Keratinocyte (primary cell): ENCODE data around the gene MLXIP. TPM values are rescaled to one million over a fixed set of nuclear protein-coding genes. Genes with fewer than 3 reads are reported as not detected.

ENCODE experiments used
- DNase-seq: peaks from one replicate; pipeline ENCODE4 v3.0.0-alpha.2; 2011; ENCODE audit warnings: low read depth, missing footprints, low spot score
- FAIRE-seq: peaks from 2 replicates; lab custom pipeline; 2011; peaks lifted over from hg19 to GRCh38; lab: Jason Lieb, UNC
- H2AFZ ChIP-seq: 2 replicates; pipeline ENCODE4 v1.6.0; 2012; ENCODE audit warnings: low read length, control low read depth, inconsistent platforms; ENCODE audit not compliant: control insufficient read depth
- H3K27ac ChIP-seq: 2 replicates; pipeline ENCODE4 v1.5.1; 2011; ENCODE audit warnings: low read length; ENCODE audit not compliant: control insufficient read depth, insufficient read depth
- H3K27me3 ChIP-seq: 3 replicates; pipeline ENCODE4 v1.6.0; 2011; ENCODE audit warnings: low read length; ENCODE audit not compliant: control insufficient read depth, insufficient read depth; ENCODE audit errors: extremely low read depth
- H3K36me3 ChIP-seq, 2 experiments: 2 replicates in 1 of 2; 3 replicates in 1 of 2; pipeline ENCODE4 v1.5.1; 2011; ENCODE audit warnings: low read length in 2 of 2, mild to moderate bottlenecking in 1 of 2; ENCODE audit not compliant: control insufficient read depth in 2 of 2, insufficient read depth in 2 of 2; ENCODE audit errors: extremely low read depth in 1 of 2
- H3K4me1 ChIP-seq: 3 replicates; pipeline ENCODE4 v1.5.1; 2011; ENCODE audit warnings: low read length; ENCODE audit not compliant: control insufficient read depth, insufficient read depth; ENCODE audit errors: extremely low read depth
- H3K4me2 ChIP-seq: 3 replicates; pipeline ENCODE4 v1.6.0; 2011; ENCODE audit warnings: low read depth, low read length; ENCODE audit not compliant: control insufficient read depth, insufficient read depth; ENCODE audit errors: extremely low read depth
- H3K4me3 ChIP-seq, 3 experiments: fragments of 200-600 bp in 1 of 3; sonication (generic) in 1 of 3; 2 replicates in 2 of 3; 3 replicates in 1 of 3; pipeline ENCODE4 v1.5.1; 2011 to 2016; ENCODE audit warnings: low read length in 3 of 3, mild to moderate bottlenecking in 3 of 3, control low read depth in 2 of 3, inconsistent platforms in 1 of 3, low read depth in 1 of 3, mixed read lengths in 1 of 3, mixed run types in 1 of 3, moderate library complexity in 1 of 3; ENCODE audit not compliant: control insufficient read depth in 2 of 3, insufficient read depth in 2 of 3; ENCODE audit errors: extremely low read depth in 1 of 3
- H3K79me2 ChIP-seq: 2 replicates; pipeline ENCODE4 v1.6.0; 2012; ENCODE audit warnings: low read length; ENCODE audit not compliant: control insufficient read depth, insufficient read depth
- H3K9ac ChIP-seq: 3 replicates; pipeline ENCODE4 v1.6.0; 2011; ENCODE audit warnings: low read length; ENCODE audit not compliant: control insufficient read depth, insufficient read depth; ENCODE audit errors: extremely low read depth
- H3K9me1 ChIP-seq: 3 replicates; pipeline ENCODE4 v1.6.0; 2011; ENCODE audit warnings: low read length; ENCODE audit not compliant: control insufficient read depth, insufficient read depth; ENCODE audit errors: extremely low read depth
- H3K9me3 ChIP-seq: 2 replicates; pipeline ENCODE4 v1.5.1; 2012; ENCODE audit warnings: low read depth, low read length; ENCODE audit not compliant: control insufficient read depth
- H4K20me1 ChIP-seq: 3 replicates; pipeline ENCODE4 v1.6.0; 2011; ENCODE audit warnings: low read length; ENCODE audit not compliant: control insufficient read depth, insufficient read depth; ENCODE audit errors: extremely low read depth
- EZH2 ChIP-seq: IDR thresholded peaks from one replicate; pipeline ENCODE4 v1.6.1; 2012; ENCODE audit warnings: inconsistent platforms, mild to moderate bottlenecking, low read length, moderate library complexity
- dilution Hi-C: fragments of 300-500 bp; cut with MboI; formaldehyde crosslinking; loops from one replicate; pipeline ENCODE4 v1.7.0; 2020; ENCODE audit warnings: low sequenced_read_pairs; ENCODE audit not compliant: extremely low pct_ligation_motif_present
- polyA plus RNA-seq, 5 experiments: library from polyadenylated mRNA; depleted of rRNA in 3 of 5; stranded (reverse) in 3 of 5; stranded (forward) in 1 of 5; unstranded in 1 of 5; fragments of >200 nt; gene quantifications; 1 replicate in 1 of 5; 2 replicates in 3 of 5; 3 replicates in 1 of 5; pipeline versions ENCODE4 v1.2.1 to v1.2.3, GENCODE V29; 2011 to 2012; ENCODE audit warnings: missing spikeins in 2 of 5, low read depth in 1 of 5, low replicate concordance in 1 of 5
- TF ChIP-seq, protein P1 (sequence below), 3 experiments: IDR thresholded peaks in 1 of 3; conservative IDR thresholded peaks in 1 of 3; optimal IDR thresholded peaks in 1 of 3; 2 replicates in 2 of 3; 3 replicates in 1 of 3; pipeline versions ENCODE3 to v1.5.1; 2011; ENCODE audit warnings: low read length in 3 of 3, mild to moderate bottlenecking in 3 of 3, moderate library complexity in 2 of 3, control low read depth in 1 of 3, inconsistent platforms in 1 of 3; ENCODE audit not compliant: insufficient read depth in 2 of 3; ENCODE audit errors: extremely low read depth in 1 of 3

The MLXIP gene
- polyA plus RNA-seq, 1 donor (not counting 4 experiments of a cell fraction or from before 2014, with no cell fraction given): 5.5 TPM

DNA sequence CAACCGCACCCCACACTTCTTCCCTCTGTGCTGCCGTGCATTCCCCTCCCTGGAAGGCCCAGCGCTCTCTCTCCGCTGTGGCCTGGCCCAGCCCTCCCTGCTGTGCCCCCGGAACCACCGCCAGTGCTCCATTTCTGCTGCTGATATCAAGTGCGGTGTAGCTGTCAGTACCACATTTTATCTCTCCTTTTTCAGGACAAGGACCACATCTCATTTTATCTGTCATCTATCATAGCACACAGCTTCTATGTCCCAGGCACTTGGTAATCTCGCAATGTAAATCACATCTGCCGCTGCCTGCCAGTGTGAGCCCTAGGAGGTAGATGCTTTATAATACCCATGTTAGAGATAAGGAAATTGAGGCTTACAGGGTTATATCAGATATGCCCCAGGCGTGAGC, 77.1 kb downstream of the MLXIP start:
- no peaks in the 10 kb centered on the region for H3K36me3 ChIP-seq
- no peak for FAIRE-seq
- DNase-seq: no peak
- no peaks in the 10 kb centered on the region for H3K9me1 ChIP-seq
- dilution Hi-C loops: no loop called here
- H3K4me2 ChIP-seq: no peak overlapping the region
- no peaks in the 10 kb centered on the region for H4K20me1 ChIP-seq
- H3K4me1 ChIP-seq: peaks cover 2% of the 10 kb centered on the region
- H3K4me3 ChIP-seq: no peak overlapping the region
- H3K27me3 ChIP-seq: no peaks in the 10 kb centered on the region
- no peak for TF ChIP-seq EZH2
- TF ChIP-seq, protein P1, sequence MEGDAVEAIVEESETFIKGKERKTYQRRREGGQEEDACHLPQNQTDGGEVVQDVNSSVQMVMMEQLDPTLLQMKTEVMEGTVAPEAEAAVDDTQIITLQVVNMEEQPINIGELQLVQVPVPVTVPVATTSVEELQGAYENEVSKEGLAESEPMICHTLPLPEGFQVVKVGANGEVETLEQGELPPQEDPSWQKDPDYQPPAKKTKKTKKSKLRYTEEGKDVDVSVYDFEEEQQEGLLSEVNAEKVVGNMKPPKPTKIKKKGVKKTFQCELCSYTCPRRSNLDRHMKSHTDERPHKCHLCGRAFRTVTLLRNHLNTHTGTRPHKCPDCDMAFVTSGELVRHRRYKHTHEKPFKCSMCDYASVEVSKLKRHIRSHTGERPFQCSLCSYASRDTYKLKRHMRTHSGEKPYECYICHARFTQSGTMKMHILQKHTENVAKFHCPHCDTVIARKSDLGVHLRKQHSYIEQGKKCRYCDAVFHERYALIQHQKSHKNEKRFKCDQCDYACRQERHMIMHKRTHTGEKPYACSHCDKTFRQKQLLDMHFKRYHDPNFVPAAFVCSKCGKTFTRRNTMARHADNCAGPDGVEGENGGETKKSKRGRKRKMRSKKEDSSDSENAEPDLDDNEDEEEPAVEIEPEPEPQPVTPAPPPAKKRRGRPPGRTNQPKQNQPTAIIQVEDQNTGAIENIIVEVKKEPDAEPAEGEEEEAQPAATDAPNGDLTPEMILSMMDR (optimal IDR thresholded peaks at IDR 0.05 in 1 of 3, IDR thresholded peaks at IDR 0.05 in 1 of 3, conservative IDR thresholded peaks at IDR 0.05 in 1 of 3; ENCODE audit: extremely low read depth in 1 of 3, insufficient read depth in 2 of 3, low read length in 3 of 3): no peak
- no peak overlapping the region for H2AFZ ChIP-seq
- no peaks in the 10 kb centered on the region for H3K9me3 ChIP-seq
- H3K79me2 ChIP-seq: no peaks in the 10 kb centered on the region
- H3K27ac ChIP-seq: no peak overlapping the region
- no peak overlapping the region for H3K9ac ChIP-seq

DNA sequence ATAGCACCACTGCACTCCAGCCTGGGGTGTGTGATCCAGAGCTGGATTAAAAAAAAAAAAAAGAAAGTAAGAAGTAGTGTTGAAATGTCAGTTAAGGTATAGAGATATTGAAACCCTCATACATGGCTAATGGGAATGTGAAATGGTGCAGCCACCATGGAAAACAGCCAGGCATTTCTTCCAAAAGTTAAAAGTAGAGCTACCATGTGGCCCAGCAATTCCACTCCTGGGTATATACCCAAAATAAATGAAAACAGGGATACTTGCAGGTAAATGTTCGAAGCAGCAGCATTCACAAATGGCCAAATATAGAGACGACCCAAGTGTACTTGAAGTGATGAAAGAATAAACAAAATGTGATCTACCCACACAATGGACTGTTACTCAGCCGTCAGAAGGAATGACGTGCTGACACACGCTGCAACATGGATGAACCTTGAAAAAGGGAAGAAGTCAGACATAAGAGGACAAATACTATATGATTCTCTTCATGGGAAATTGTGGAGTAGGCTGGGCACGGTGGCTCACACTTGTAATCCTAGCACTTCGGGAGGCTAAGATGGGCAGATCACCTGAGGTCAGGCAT, 80.2 kb downstream of the MLXIP start:
- Histone ChIP-seq H3K79me2 (no peaks in the 10 kb centered on the region), H3K9me3 (no peaks in the 10 kb centered on the region), H3K9me1 (no peaks in the 10 kb centered on the region), H3K4me1 (peaks cover 2% of the 10 kb centered on the region), H3K4me3 (no peak overlapping the region), H3K4me2 (no peak overlapping the region), H3K27me3 (no peaks in the 10 kb centered on the region), H3K9ac (no peak overlapping the region), H3K36me3 (no peaks in the 10 kb centered on the region), H2AFZ (no peak overlapping the region), H4K20me1 (no peaks in the 10 kb centered on the region), H3K27ac (no peak overlapping the region)
- FAIRE-seq (no peak), DNase-seq (no peak)
- dilution Hi-C loops: no loop called here
- no peak for TF ChIP-seq EZH2
- TF ChIP-seq, protein P1 (optimal IDR thresholded peaks at IDR 0.05 in 1 of 3, IDR thresholded peaks at IDR 0.05 in 1 of 3, conservative IDR thresholded peaks at IDR 0.05 in 1 of 3; ENCODE audit: extremely low read depth in 1 of 3, insufficient read depth in 2 of 3, low read length in 3 of 3): no peak
